Naive thymus-derived CD4-positive, alpha-beta T cell (primary cell): ENCODE results near the gene HIP1R. TPM values are rescaled to one million over a fixed set of nuclear protein-coding genes. Genes with fewer than 3 reads are reported as not detected.

Source experiments
- ATAC-seq: fragments of 150-1000 bp; cut with Tn5 transposase; 2 replicates; pipeline ENCODE4 v1.10.0; 2021; ENCODE audit warnings: mild to moderate bottlenecking, moderate library complexity
- CTCF ChIA-PET: fragments of 350-600 bp; sonication (Branson Sonifier 250); formaldehyde crosslinking; loops from one replicate; lab custom pipeline; 2021; ENCODE audit warnings: antibody characterized with exemption; lab: Charles Lee
- POLR2A ChIA-PET: fragments of 350-600 bp; sonication (Branson Sonifier 250); formaldehyde crosslinking; loops from one replicate; lab custom pipeline; 2021; ENCODE audit warnings: antibody characterized with exemption, inconsistent platforms; lab: Charles Lee
- DNase-seq, 9 donors: peaks; one replicate each; pipeline versions ENCODE4 v3.0.0 to v3.0.0-alpha.2; 2020 to 2022; ENCODE audit warnings: mixed read lengths in 1 of 9
- H3K27ac ChIP-seq: one replicate; pipeline ENCODE4 v1.7.0; 2013; ENCODE audit warnings: mild to moderate bottlenecking, low read depth, low read length, moderate library complexity
- H3K27me3 ChIP-seq, 2 donors: one replicate each; pipeline ENCODE4 v1.7.0; 2013; ENCODE audit warnings: low read length in 2 of 2, mild to moderate bottlenecking in 2 of 2, moderate library complexity in 2 of 2; ENCODE audit not compliant: control insufficient read depth in 2 of 2, insufficient read depth in 2 of 2
- H3K36me3 ChIP-seq, 3 experiments: 1 replicate in 2 of 3; 2 replicates in 1 of 3; pipeline ENCODE4 v1.7.0; 2013; ENCODE audit warnings: low read length in 3 of 3, mild to moderate bottlenecking in 3 of 3, moderate library complexity in 1 of 3; ENCODE audit not compliant: insufficient read depth in 3 of 3, control insufficient read depth in 2 of 3
- H3K4me1 ChIP-seq, 2 donors: one replicate each; pipeline ENCODE4 v1.7.0; 2013; ENCODE audit warnings: low read length in 2 of 2, mild to moderate bottlenecking in 2 of 2, moderate library complexity in 1 of 2; ENCODE audit not compliant: control insufficient read depth in 2 of 2, insufficient read depth in 2 of 2
- H3K4me3 ChIP-seq: 2 replicates; pipeline ENCODE4 v1.7.0; 2013; ENCODE audit warnings: mild to moderate bottlenecking, low read length
- H3K9me3 ChIP-seq, 3 experiments: 1 replicate in 2 of 3; 2 replicates in 1 of 3; pipeline ENCODE4 v1.7.0; 2013; ENCODE audit warnings: low read length in 3 of 3; ENCODE audit not compliant: control insufficient read depth in 2 of 3
- H3K27ac Mint-ChIP-seq, 9 donors: one replicate each; pipeline ENCODE4 v1.8.0; 2020 to 2022; ENCODE audit warnings: mixed read lengths in 9 of 9, mild to moderate bottlenecking in 8 of 9, moderate library complexity in 5 of 9, inconsistent platforms in 2 of 9
- H3K27me3 Mint-ChIP-seq, 5 donors: one replicate each; pipeline ENCODE4 v1.8.0; 2021 to 2022; ENCODE audit warnings: mixed read lengths in 5 of 5, mild to moderate bottlenecking in 1 of 5
- H3K36me3 Mint-ChIP-seq, 5 donors: one replicate each; pipeline ENCODE4 v1.8.0; 2020 to 2022; ENCODE audit warnings: mixed read lengths in 5 of 5, mild to moderate bottlenecking in 3 of 5, inconsistent platforms in 1 of 5
- H3K4me1 Mint-ChIP-seq, 7 donors: one replicate each; pipeline ENCODE4 v1.8.0; 2020 to 2022; ENCODE audit warnings: mixed read lengths in 7 of 7, mild to moderate bottlenecking in 3 of 7, inconsistent platforms in 1 of 7
- H3K4me3 Mint-ChIP-seq, 10 donors: one replicate each; pipeline ENCODE4 v1.8.0; 2020 to 2022; ENCODE audit warnings: mild to moderate bottlenecking in 10 of 10, mixed read lengths in 10 of 10, moderate library complexity in 6 of 10, inconsistent platforms in 2 of 10
- H3K9me3 Mint-ChIP-seq, 11 donors: one replicate each; pipeline ENCODE4 v1.8.0; 2020 to 2022; ENCODE audit warnings: mixed read lengths in 11 of 11, mild to moderate bottlenecking in 4 of 11, inconsistent platforms in 1 of 11, moderate library complexity in 1 of 11
- intact Hi-C, 2 donors: fragments of 100-400 bp; cut with micrococcal nuclease; formaldehyde crosslinking; loops; one replicate each; pipeline ENCODE4 v1.15.1; 2023
- polyA plus RNA-seq, 2 donors: library from polyadenylated mRNA; unstranded; fragments of 300-500 nt; fragmentation: Illumina TruSeq; gene quantifications; one replicate each; pipeline ENCODE4 v1.2.3, GENCODE V29; 2021
- total RNA-seq, 6 experiments: library from RNA in 5 of 6; stranded (reverse) in 5 of 6; gene quantifications; 1 replicate in 5 of 6; 2 replicates in 1 of 6; pipeline ENCODE4 v1.2.3 and lab custom pipeline; 2021 to 2026

Gene HIP1R
- total and polyA plus RNA-seq, 7 experiments from 2014 or later, result 7.0 to 162 (median 87.2) TPM

GRCh38 chr12:122855071-122855829 lies 20.0 kb downstream of the HIP1R start:
- no peak for DNase-seq
- H3K36me3 Mint-ChIP-seq, result peaks cover 0 to 8% (median 3%) of the 10 kb centered on the region in 5 donors

GRCh38 chr12:122855928-122856831 lies 20.9 kb downstream of the HIP1R start:
- intact Hi-C loops, result no loop called here
- peaks cover 0 to 80% (median 0%) of the 10 kb centered on the region in 3 experiments for H3K36me3 ChIP-seq
- peaks cover 0 to 8% (median 3%) of the 10 kb centered on the region in 5 donors for H3K36me3 Mint-ChIP-seq
- ATAC-seq (no peak), DNase-seq (no peak)
- no peak overlapping the region for H3K4me3 Mint-ChIP-seq
- no peak overlapping the region for H3K4me3 ChIP-seq
- CTCF ChIA-PET, result interaction anchor here (0.5 to 2.5 kb wide), 3 partner anchors 63 to 104 kb away, joined by 3 to 13 read pairs (median 4); no protein-coding TSS in a partner anchor
- no peak overlapping the region for H3K27ac ChIP-seq
- no peaks in the 10 kb centered on the region for H3K9me3 ChIP-seq
- POLR2A ChIA-PET, result interaction anchor here (0.7 to 1.4 kb wide), 2 partner anchors 16 to 19 kb away, joined by 3 to 4 read pairs; no protein-coding TSS in a partner anchor
- H3K4me1 ChIP-seq, result no peaks in the 10 kb centered on the region
- no peaks in the 10 kb centered on the region for H3K27me3 ChIP-seq
- no peaks in the 10 kb centered on the region for H3K9me3 Mint-ChIP-seq
- no peaks in the 10 kb centered on the region for H3K27me3 Mint-ChIP-seq
- peak overlapping the region in 1 of 9 donors; percentile 19 for H3K27ac Mint-ChIP-seq
- peaks cover 0 to 5% (median 0%) of the 10 kb centered on the region in 7 donors for H3K4me1 Mint-ChIP-seq

More at GRCh38 chr12:122855071-122855829, 20.0 kb downstream of the HIP1R start:
- Mint-ChIP-seq H3K27me3 (no peaks in the 10 kb centered on the region), H3K4me3 (no peak overlapping the region), H3K27ac (peak overlapping the region in 1 of 9 donors; percentile 56), H3K9me3 (no peaks in the 10 kb centered on the region), H3K4me1 (peaks cover 0 to 3% (median 0%) of the 10 kb centered on the region in 7 donors)
- no peaks in the 10 kb centered on the region for H3K9me3 ChIP-seq
- intact Hi-C loops, result no loop called here
- ChIA-PET CTCF (interaction anchor here (1.1 kb wide), 1 partner anchor 97 kb away, joined by 3 read pairs; no protein-coding TSS in a partner anchor), POLR2A (interaction anchor here (0.7 to 1.4 kb wide), 2 partner anchors 15 to 18 kb away, joined by 3 to 4 read pairs; no protein-coding TSS in a partner anchor)
- peaks cover 0 to 77% (median 0%) of the 10 kb centered on the region in 3 experiments for H3K36me3 ChIP-seq
- H3K27ac ChIP-seq, result no peak overlapping the region
- H3K4me1 ChIP-seq, result no peaks in the 10 kb centered on the region
- no peak overlapping the region for H3K4me3 ChIP-seq
- ATAC-seq, result no peak
- H3K27me3 ChIP-seq, result no peaks in the 10 kb centered on the region

- ATAC-seq, result no peak
- Histone ChIP-seq H3K9me3 (no peaks in the 10 kb centered on the region), H3K36me3 (peaks cover 0 to 84% (median 0%) of the 10 kb centered on the region in 3 experiments), H3K27me3 (no peaks in the 10 kb centered on the region), H3K4me1 (no peaks in the 10 kb centered on the region), H3K27ac (no peak overlapping the region), H3K4me3 (no peak overlapping the region)
- H3K4me3 Mint-ChIP-seq, result peak overlapping the region in 1 of 10 donors; percentile 18
- intact Hi-C loops, result no loop called here
- peak overlapping the region in 3 of 9 donors; percentile 57 to 76 (median 62) for H3K27ac Mint-ChIP-seq
- POLR2A ChIA-PET, result interaction anchor here (1.0 to 1.4 kb wide), 2 partner anchors 20 to 21 kb away, joined by 3 read pairs; no protein-coding TSS in a partner anchor
- peaks cover 0 to 5% (median 0%) of the 10 kb centered on the region in 7 donors for H3K4me1 Mint-ChIP-seq
- no peaks in the 10 kb centered on the region for H3K9me3 Mint-ChIP-seq
- peaks cover 0 to 8% (median 3%) of the 10 kb centered on the region in 5 donors for H3K36me3 Mint-ChIP-seq
- DNase-seq, result no peak
- no peaks in the 10 kb centered on the region for H3K27me3 Mint-ChIP-seq
- CTCF ChIA-PET, result interaction anchor here (0.6 to 2.5 kb wide), 5 partner anchors 64 to 121 kb away, joined by 3 to 13 read pairs (median 3); no protein-coding TSS in a partner anchor
These were observed 21.9 kb downstream of the HIP1R start for GRCh38 chr12:122856999-122857671.

GRCh38 chr12:122858171-122858570 lies 22.9 kb downstream of the HIP1R start:
- Histone ChIP-seq H3K9me3 (no peaks in the 10 kb centered on the region), H3K4me1 (no peaks in the 10 kb centered on the region), H3K4me3 (no peak overlapping the region), H3K27ac (no peak overlapping the region), H3K36me3 (peaks cover 0 to 82% (median 0%) of the 10 kb centered on the region in 3 experiments), H3K27me3 (no peaks in the 10 kb centered on the region)
- Mint-ChIP-seq H3K36me3 (peaks cover 0 to 8% (median 2%) of the 10 kb centered on the region in 5 donors), H3K27ac (peak overlapping the region in 1 of 9 donors; percentile 19), H3K4me3 (no peak overlapping the region), H3K9me3 (no peaks in the 10 kb centered on the region), H3K27me3 (no peaks in the 10 kb centered on the region), H3K4me1 (peaks cover 0 to 5% (median 0%) of the 10 kb centered on the region in 7 donors)
- DNase-seq (no peak), ATAC-seq (no peak)
- intact Hi-C loops, result loop anchor here in 1 of 2 donors (1.0 kb wide), 1 partner anchor 24 kb away; no protein-coding TSS in a partner anchor
- ChIA-PET POLR2A (interaction anchor here (1.0 kb wide), 1 partner anchor 22 kb away, joined by 3 read pairs; no protein-coding TSS in a partner anchor), CTCF (interaction anchor here (0.6 to 2.5 kb wide), 4 partner anchors 26 to 120 kb away, joined by 3 to 13 read pairs (median 4); no protein-coding TSS in a partner anchor)

GRCh38 chr12:122858591-122859302 lies 23.5 kb downstream of the HIP1R start:
- Mint-ChIP-seq H3K27me3 (no peaks in the 10 kb centered on the region), H3K9me3 (no peaks in the 10 kb centered on the region), H3K36me3 (peaks cover 0 to 8% (median 2%) of the 10 kb centered on the region in 5 donors), H3K27ac (peak overlapping the region in 2 of 9 donors; percentile 19 to 33), H3K4me1 (peaks cover 0 to 5% (median 0%) of the 10 kb centered on the region in 7 donors), H3K4me3 (no peak overlapping the region)
- ChIA-PET CTCF (interaction anchor here (0.9 to 3.7 kb wide), 4 partner anchors 12 to 95 kb away, joined by 3 to 57 read pairs (median 26); no protein-coding TSS in a partner anchor), POLR2A (interaction anchor here (1.0 to 1.1 kb wide), 2 partner anchors 22 to 64 kb away, joined by 3 read pairs; no protein-coding TSS in a partner anchor)
- DNase-seq, result no peak
- ATAC-seq, result no peak
- no peak overlapping the region for H3K4me3 ChIP-seq
- no peaks in the 10 kb centered on the region for H3K27me3 ChIP-seq
- H3K9me3 ChIP-seq, result no peaks in the 10 kb centered on the region
- H3K27ac ChIP-seq, result no peak overlapping the region
- peaks cover 0 to 82% (median 0%) of the 10 kb centered on the region in 3 experiments for H3K36me3 ChIP-seq
- H3K4me1 ChIP-seq, result no peaks in the 10 kb centered on the region
- intact Hi-C loops, result loop anchor here in 1 of 2 donors (1.0 kb wide), 1 partner anchor 24 kb away; no protein-coding TSS in a partner anchor
